ENCODE results near the gene EXD2.
A peak's percentile ranks its signal among the peaks of the same experiment; 100 is the strongest.
"Not testable (repeated sequence)": the region's sequence is repeated elsewhere in the genome, so short reads cannot be mapped to it uniquely, and the experiment has no call there.

The EXD2 gene

DNA sequence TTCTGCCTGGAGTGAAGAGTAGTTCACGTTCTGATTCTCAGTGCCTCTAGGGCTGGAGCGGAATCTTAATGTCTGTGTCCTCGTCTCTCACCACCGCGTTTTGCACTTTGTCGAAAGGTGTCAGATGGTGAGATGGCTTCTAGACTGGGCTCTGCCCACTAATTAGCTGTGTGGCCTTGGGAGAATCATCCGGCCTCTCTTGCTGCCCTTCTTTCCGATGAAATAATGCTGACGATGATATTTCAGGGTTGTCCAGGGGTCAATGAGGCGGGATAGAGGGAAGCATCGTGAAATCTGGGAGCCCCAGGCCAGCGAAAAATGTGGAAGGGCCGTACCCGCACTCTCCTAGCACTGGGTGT, 67.8 kb downstream of the EXD2 start:
- no peak for DNase-seq

- peak; percentile 67 for DNase-seq
Observed at GRCh38 chr14:69259527-69260189, 68.4 kb downstream of the EXD2 start, which contains the start of gene GALNT16. TSS of gene GALNT16 (plus strand) at chr14:69260158. CDS start at chr14:69260291, 133 bp downstream.

DNA sequence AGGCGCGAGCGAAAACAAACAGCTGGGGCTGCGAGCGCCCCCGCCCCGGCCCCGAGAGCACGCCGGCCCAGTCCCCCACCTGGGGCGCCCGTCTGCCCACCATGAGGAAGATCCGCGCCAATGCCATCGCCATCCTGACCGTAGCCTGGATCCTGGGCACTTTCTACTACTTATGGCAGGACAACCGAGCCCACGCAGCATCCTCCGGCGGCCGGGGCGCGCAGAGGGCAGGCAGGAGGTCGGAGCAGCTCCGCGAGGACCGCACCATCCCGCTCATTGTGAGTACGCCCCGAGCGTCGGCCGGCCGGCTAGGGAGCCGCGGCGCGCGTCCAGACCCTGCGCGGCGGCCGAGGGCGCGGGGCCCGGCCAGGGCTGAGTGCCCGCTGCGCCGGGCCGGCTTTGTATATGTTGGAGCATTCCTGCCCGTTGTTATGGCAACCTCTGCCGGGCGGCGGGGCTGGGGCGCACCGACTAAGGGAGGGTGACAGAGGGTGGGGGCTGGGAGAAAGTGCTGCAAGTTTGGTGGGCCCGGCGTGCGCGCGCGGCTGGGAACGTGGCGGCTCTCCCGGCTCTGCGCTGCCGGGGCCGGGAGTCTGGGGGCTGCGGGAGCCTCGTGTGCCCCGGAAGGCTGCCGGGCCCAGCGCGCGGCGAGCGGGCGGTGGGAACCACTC, 69.0 kb downstream of the EXD2 start:
- peak; percentile 67 for DNase-seq

DNA sequence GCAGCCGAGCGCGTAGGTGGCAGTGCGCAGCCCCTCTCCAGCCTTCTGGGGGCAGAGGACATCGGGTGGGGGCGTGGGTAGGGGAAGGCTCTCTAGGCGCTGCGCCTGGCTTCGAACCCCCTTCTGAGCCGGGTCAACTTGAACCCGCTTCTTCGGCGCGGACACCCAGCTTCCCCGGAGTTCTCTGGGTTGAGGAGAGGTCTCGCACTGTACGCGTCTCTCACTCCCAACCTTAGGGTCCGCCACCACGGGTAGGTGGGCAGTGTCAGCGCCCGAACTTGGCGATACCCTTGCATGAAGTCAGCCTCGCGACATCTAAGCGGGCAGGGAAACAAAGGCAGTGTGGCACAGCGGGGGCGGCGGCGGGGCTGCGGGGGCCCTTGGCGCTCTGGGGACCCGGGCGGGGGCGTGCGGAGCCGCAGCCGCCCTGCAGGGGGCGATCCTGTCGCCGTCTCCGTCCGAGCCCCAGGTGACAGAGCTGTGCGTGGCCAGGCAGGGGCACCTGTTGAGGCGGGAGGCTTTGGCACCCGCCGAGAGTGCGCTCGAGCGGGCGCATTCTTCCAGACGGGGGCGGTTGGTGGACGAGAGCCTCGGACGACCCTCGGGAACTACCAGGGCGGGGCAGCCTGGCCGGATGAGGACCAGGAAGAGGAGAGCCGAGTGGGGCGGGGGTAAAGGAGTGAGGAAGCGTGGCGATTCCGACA, 69.7 kb downstream of the EXD2 start:
- no peak for DNase-seq

- no peak for DNase-seq
Observed at GRCh38 chr14:69261761-69262331, 70.5 kb downstream of the EXD2 start.

GRCh38 chr14:69262516-69262915, 71.2 kb downstream of the EXD2 start:
- no peak for DNase-seq

- DNase-seq: no peak
Observed at GRCh38 chr14:69263364-69263763, 72.1 kb downstream of the EXD2 start.

GRCh38 chr14:69263771-69264170, 72.5 kb downstream of the EXD2 start:
- DNase-seq: no peak

DNA sequence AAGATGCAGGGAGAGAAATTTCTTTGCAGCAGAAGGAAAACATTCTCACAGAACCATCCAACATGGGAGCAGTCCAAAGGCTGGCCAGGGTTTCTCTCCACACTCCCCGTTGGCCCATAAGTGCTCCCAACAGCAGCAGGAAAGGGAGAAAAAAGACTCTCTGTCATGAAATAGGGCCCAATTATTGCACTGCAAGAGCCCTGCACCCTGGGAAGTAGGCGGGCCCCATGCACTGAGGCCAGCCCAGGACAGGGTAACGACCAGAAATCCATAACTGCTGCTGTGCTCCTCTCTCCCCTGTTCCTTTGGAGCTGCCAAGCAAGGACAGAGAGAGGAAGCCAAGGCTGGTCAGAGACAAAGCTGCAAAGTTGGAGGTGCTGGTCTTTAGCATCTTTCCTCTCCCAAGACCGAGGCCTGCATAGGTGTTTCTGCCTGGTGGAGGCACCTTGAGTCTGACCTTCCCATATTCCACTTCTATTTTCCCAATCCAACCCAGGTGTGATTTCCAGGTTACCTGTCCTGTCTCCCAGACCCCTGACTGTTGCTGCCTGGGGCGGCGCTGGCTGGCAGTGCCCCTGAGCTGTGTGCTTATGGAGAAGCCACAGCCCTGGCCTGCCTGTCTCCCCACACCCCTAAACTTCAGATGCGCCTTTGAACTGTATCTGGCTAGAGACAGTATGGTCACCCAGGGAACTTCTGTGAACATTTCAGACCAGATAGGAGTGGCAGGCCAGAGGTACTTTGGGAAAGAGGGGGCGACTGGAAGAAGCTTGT, 75.5 kb downstream of the EXD2 start:
- no peak for DNase-seq

GRCh38 chr14:69267492-69267891, 76.2 kb downstream of the EXD2 start:
- no peak for DNase-seq

DNA sequence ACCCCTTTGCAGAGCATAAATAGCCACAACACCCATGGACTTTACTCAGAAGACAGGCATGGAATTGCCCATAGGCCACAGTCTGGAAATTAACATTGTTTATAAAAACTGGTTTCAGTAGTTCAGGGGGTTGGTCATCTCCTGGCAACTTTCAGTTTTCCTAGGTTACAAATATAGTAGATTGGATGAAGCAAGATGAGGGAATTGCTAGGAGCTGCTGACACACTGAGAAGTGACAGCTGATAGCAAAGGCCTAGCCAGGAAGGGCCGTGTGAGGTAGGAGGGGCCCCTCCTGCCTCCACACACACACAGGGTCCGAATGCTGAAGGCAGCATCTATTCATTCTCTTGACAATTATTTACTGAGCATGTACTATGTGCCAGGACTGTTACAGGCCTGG, 76.9 kb downstream of the EXD2 start:
- DNase-seq: no peak

GRCh38 chr14:69268763-69269162, 77.5 kb downstream of the EXD2 start:
- DNase-seq: no peak

- DNase-seq: no peak
Observed at GRCh38 chr14:69269381-69269780, 78.1 kb downstream of the EXD2 start.

- DNase-seq: no peak
Observed at GRCh38 chr14:69270097-69270496, 78.8 kb downstream of the EXD2 start.

DNA sequence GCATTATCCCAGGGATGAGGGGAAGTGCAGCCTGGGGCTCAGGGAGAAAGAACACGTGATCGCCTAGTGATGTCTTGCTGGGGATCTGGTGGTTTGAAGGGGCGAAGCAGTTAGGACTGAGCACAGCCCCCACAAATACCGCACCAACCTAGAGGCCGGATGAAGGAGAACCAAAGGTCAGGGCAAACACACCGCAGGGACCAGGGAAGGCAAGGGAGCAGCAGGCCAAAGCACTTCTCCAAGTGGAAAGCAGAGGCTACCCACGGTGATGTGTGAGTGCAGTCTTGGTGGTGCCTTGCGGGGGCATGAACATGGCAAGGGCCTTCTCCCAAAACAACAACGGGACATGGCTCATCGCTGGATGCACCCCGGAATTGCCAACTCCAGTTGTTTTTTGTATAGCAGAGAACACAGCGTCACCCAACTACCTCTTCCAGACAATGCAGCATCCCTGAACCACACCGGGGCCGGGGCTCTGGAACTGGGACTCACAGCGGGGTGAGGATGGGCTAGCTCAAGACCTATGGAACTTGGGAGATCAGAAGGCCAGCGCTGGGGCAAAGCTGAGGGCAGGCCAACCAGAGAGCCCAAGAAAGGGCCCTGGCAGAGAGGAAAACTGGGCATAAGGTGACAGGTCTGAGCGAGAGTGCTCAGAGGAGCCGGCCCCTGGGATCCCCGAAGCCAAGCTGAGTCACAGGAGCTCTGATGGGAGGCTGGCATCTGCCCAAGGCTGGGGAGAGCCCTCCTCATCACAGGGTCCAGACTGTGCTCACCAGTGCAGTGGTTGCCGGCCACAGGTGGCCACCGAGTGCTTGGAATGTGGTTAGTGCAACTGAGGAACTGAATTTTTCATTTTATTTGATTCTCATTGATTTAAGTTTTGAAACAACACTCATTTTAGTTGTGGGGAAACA, 79.8 kb downstream of the EXD2 start:
- DNase-seq: no peak

DNA sequence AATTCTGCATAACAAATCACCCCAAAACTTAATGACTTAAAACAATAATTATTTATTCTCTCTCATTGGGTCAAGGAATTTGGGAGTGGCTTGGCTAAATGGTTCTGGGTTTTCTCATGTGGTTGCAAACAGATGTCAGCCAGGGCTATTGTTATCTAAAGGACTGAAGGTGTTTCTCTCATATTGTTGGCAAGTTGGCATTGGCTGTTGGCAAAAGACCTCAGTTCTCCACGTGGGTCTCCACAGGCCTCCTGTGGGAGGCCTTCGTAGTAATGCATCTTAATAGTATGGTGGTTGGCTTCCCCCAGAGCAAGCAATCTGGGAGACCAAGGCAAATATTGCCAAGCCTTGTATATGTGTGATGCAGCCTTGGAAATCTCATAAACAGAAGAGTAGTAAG, 83.0 kb downstream of the EXD2 start:
- no peak for DNase-seq

- DNase-seq: no peak
Observed at GRCh38 chr14:69275331-69275730, 84.0 kb downstream of the EXD2 start.

DNA sequence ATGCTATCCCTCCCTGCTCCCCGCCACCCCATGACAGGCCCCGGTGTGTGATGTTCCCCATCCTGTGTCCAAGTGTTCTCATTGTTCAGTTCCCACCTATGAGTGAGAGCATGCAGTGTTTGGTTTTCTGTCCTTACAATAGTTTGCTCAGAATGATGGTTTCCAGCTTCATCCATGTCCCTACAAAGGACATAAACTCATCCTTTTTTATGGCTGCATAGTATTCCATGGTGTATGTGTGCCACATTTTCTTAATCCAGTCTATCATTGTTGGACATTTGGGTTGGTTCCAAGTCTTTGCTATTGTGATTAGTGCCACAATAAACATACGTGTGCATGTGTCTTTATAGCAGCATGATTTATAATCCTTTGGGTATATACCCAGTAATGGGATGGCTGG, 86.1 kb downstream of the EXD2 start:
- DNase-seq: not testable (repeated sequence)

DNA sequence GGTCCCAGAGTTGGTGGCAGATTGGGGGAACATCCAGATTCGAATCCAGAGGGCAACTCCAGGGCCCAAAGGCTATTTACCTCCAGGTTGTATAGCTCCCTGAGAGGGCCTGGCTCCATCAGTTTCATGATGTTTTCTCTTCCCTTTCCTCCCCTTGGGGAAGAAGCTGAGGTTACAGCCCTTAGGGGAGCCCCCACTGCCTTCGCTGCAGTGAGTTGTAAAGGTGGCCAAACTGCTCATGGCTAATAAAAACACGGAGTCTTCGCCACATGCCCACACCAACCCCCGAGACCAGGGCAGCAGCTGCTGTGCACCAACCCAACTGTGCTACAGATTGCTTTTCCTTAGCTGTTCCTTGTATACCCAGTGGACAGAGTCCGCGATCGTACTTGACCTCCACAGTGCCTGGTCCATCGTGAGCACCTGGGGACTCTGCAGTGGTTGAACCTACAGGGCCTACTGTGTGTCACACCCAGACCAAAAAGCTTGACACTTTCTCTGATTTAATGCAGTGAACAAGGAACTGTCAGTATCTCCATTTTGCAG, 89.5 kb downstream of the EXD2 start:
- no peak for DNase-seq

GRCh38 chr14:69281450-69282169, 90.3 kb downstream of the EXD2 start:
- peak; percentile 39 for DNase-seq

DNA sequence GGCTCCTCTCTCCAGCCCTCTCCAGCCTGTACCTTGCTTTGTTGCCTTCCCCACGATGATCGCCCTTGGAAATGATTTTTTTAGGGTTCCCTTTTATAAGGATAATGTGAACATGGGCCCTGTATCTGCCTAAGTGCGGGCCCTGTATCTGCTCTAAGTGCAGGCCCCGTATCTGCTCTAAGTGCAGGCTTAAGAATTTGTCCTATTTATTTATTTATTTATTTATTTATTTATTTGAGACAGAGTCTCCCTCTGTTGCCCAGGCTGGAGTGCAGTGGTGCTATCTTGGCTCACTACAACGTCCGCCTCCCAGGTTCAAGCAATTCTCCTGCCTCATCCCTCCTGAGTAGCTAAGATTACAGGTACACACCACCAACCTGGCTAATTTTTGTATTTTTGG, 91.2 kb downstream of the EXD2 start:
- DNase-seq: no peak

Data from NCI-H1092 treated with DMSO at 0.1 percent for 48 hours (cell line).